ENCODE measurements around the gene RHBDD2. TPM values are rescaled to one million over a fixed set of nuclear protein-coding genes. Genes with fewer than 3 reads are reported as not detected.
"Not testable (repeated sequence)": the region's sequence is repeated elsewhere in the genome, so short reads cannot be mapped to it uniquely, and the experiment has no call there.

RHBDD2 gene
- total and polyA plus RNA-seq, 2 donors (not counting 3 experiments of a cell fraction or from before 2014, with no cell fraction given), result 36.7 to 99.2 TPM

- FAIRE-seq (no peak), DNase-seq (ENCODE audit: low read depth, low spot score) (no peak)
- Histone ChIP-seq H3K9ac (replicated peaks; ENCODE audit: extremely low read depth, insufficient read depth, low read length) (no peak overlapping the region), H4K20me1 (replicated peaks; ENCODE audit: control insufficient read depth, extremely low read depth, insufficient read depth, low read length) (no peaks in the 10 kb centered on the region), H3K4me1 (ENCODE audit: control insufficient read depth, extremely low read depth, insufficient read depth, low read length) (peaks cover 16% of the 10 kb centered on the region), H3K9me1 (replicated peaks; ENCODE audit: control insufficient read depth, extremely low read depth, insufficient read depth, low read length) (no peaks in the 10 kb centered on the region), H3K4me2 (ENCODE audit: insufficient read depth, low read length) (no peak overlapping the region), H3K36me3 (ENCODE audit: control insufficient read depth in 2 of 2, extremely low read depth in 1 of 2, insufficient read depth in 2 of 2, low read length in 2 of 2) (no peaks in the 10 kb centered on the region), H3K27ac (ENCODE audit: insufficient read depth, low read depth, low read length) (no peak overlapping the region), H3K27me3 (ENCODE audit: control insufficient read depth in 2 of 2, insufficient read depth in 2 of 2, low read length in 2 of 2) (no peaks in the 10 kb centered on the region), H3K9me3 (replicated peaks; ENCODE audit: control insufficient read depth, insufficient read depth, low read length) (no peaks in the 10 kb centered on the region), H3K4me3 (replicated peaks in 1 of 3; ENCODE audit: insufficient read depth in 1 of 3, low read depth in 1 of 3, low read length in 3 of 3) (no peak overlapping the region), H2AFZ (ENCODE audit: low read depth, low read length) (no peak overlapping the region), H3K79me2 (ENCODE audit: control insufficient read depth, insufficient read depth, low read length) (no peaks in the 10 kb centered on the region)
- ChIA-PET POLR2A (no interaction called here), CTCF (no interaction called here)
- TF ChIP-seq, protein P1, sequence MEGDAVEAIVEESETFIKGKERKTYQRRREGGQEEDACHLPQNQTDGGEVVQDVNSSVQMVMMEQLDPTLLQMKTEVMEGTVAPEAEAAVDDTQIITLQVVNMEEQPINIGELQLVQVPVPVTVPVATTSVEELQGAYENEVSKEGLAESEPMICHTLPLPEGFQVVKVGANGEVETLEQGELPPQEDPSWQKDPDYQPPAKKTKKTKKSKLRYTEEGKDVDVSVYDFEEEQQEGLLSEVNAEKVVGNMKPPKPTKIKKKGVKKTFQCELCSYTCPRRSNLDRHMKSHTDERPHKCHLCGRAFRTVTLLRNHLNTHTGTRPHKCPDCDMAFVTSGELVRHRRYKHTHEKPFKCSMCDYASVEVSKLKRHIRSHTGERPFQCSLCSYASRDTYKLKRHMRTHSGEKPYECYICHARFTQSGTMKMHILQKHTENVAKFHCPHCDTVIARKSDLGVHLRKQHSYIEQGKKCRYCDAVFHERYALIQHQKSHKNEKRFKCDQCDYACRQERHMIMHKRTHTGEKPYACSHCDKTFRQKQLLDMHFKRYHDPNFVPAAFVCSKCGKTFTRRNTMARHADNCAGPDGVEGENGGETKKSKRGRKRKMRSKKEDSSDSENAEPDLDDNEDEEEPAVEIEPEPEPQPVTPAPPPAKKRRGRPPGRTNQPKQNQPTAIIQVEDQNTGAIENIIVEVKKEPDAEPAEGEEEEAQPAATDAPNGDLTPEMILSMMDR (IDR thresholded peaks at IDR 0.05; ENCODE audit: extremely low read depth in 1 of 2, insufficient read depth in 1 of 2, low read depth in 1 of 2, low read length in 2 of 2), result no peak
- TF ChIP-seq JUN (IDR thresholded peaks at IDR 0.05; ENCODE audit: borderline replicate concordance, insufficient read depth, insufficient read length, low read depth), result no peak
- TF ChIP-seq MYC (IDR thresholded peaks at IDR 0.05; ENCODE audit: low read depth, low read length), result no peak
- no peak for TF ChIP-seq FOS (IDR thresholded peaks at IDR 0.05; ENCODE audit: borderline replicate concordance, insufficient read depth, low read length)
- TF ChIP-seq MAX (IDR thresholded peaks at IDR 0.05; ENCODE audit: insufficient read depth, insufficient read length), result no peak
- no peak for TF ChIP-seq POLR2A (IDR thresholded peaks at IDR 0.05; ENCODE audit: low read depth, low read length)
- TF ChIP-seq EZH2 (IDR thresholded peaks at IDR 0.05; ENCODE audit: borderline replicate concordance, low read depth, low read length, severe bottlenecking), result no peak
- no peak for TF ChIP-seq POLR2AphosphoS5 (IDR thresholded peaks at IDR 0.05; ENCODE audit: insufficient read depth, low read depth, low read length)
- intact Hi-C loops (cut with micrococcal nuclease), result no loop called here
- BruUV-seq (replicated peaks), result no TSS peak
- dilution Hi-C loops (cut with MboI; ENCODE audit: extremely low pct_ligation_motif_present, low sequenced_read_pairs), result no loop called here
Measured at GRCh38 chr7:75844158-75844557, 34.7 kb upstream of the RHBDD2 start.

DNA sequence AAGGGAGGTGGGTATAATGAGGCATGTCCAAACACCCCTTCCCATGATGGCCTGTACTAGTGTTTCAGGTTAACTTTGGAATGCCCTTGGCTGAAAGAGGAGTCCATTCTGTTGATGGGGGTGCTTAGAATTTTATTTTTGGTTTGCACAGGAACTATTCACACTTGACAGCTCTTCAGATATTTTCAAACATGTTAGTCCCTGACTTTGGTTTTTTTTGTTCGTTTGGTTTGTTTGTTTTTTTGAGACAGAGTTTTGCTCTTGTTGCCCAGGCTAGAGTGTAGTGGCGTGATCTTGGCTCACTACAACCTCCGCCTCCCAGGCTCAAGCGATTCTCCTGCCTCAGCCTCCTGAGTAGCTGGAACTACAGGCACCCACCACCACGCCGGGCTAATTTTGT lies 33.7 kb upstream of the RHBDD2 start:
- H3K9me1 ChIP-seq (replicated peaks; ENCODE audit: control insufficient read depth, extremely low read depth, insufficient read depth, low read length); H3K4me2 ChIP-seq (ENCODE audit: insufficient read depth, low read length); H3K27me3 ChIP-seq (ENCODE audit: control insufficient read depth in 2 of 2, insufficient read depth in 2 of 2, low read length in 2 of 2); dilution Hi-C loops (cut with MboI; ENCODE audit: extremely low pct_ligation_motif_present, low sequenced_read_pairs); BruUV-seq (replicated peaks); H3K9me3 ChIP-seq (replicated peaks; ENCODE audit: control insufficient read depth, insufficient read depth, low read length); POLR2A ChIA-PET; H3K9ac ChIP-seq (replicated peaks; ENCODE audit: extremely low read depth, insufficient read depth, low read length); H3K79me2 ChIP-seq (ENCODE audit: control insufficient read depth, insufficient read depth, low read length); H2AFZ ChIP-seq (ENCODE audit: low read depth, low read length); H3K27ac ChIP-seq (ENCODE audit: insufficient read depth, low read depth, low read length); intact Hi-C loops (cut with micrococcal nuclease); H3K4me3 ChIP-seq (replicated peaks in 1 of 3; ENCODE audit: insufficient read depth in 1 of 3, low read depth in 1 of 3, low read length in 3 of 3); DNase-seq (ENCODE audit: low read depth, low spot score); H4K20me1 ChIP-seq (replicated peaks; ENCODE audit: control insufficient read depth, extremely low read depth, insufficient read depth, low read length); FAIRE-seq; H3K36me3 ChIP-seq (ENCODE audit: control insufficient read depth in 2 of 2, extremely low read depth in 1 of 2, insufficient read depth in 2 of 2, low read length in 2 of 2): not testable (repeated sequence)
- peaks cover 16% of the 10 kb centered on the region for H3K4me1 ChIP-seq (ENCODE audit: control insufficient read depth, extremely low read depth, insufficient read depth, low read length)
- CTCF ChIA-PET, result interaction anchor here (1.8 kb wide), 1 partner anchor 175 kb away, joined by 5 read pairs; no protein-coding TSS in a partner anchor
